Measurements from ENCODE around the gene OR5A2. TPM values are rescaled to one million over a fixed set of nuclear protein-coding genes. Genes with fewer than 3 reads are reported as not detected.

Gene OR5A2
- total RNA-seq, 2 experiments from 2014 or later, result not detected

Other genes starting within 250 kb of the OR5A2 start
- 1 to 10 TPM; 1.7 to 2.0 TPM for gene MPEG1, start 213.5 kb downstream of the OR5A2 start, total RNA-seq
- gene OR5AN1, start 67.5 kb downstream of the OR5A2 start, total RNA-seq, result not detected
- gene OR5A1, start 10.1 kb upstream of the OR5A2 start, total RNA-seq, result not detected
- not detected for gene OR4D6, start 30.5 kb upstream of the OR5A2 start, total RNA-seq
- not detected for gene OR4D10, start 46.9 kb upstream of the OR5A2 start, total RNA-seq
- gene OR4D11, start 77.2 kb upstream of the OR5A2 start, total RNA-seq, result not detected
- not detected for gene OR4D9, start 85.1 kb upstream of the OR5A2 start, total RNA-seq
- gene OSBP, start 189.4 kb upstream of the OR5A2 start, total RNA-seq, result 10 to 100 TPM; 41.6 to 41.8 TPM
- 10 to 100 TPM; 52.9 to 54.1 TPM for gene PATL1, start 242.6 kb upstream of the OR5A2 start, total RNA-seq